ENCODE results near the gene ABCG1.
"Not testable (repeated sequence)": the region's sequence is repeated elsewhere in the genome, so short reads cannot be mapped to it uniquely, and the experiment has no call there.

ABCG1 gene

GRCh38 chr21:42291003-42291750, 72.2 kb downstream of the ABCG1 start:
- no peak for DNase-seq (ENCODE audit: low spot score)

GRCh38 chr21:42291751-42292562, 73.0 kb downstream of the ABCG1 start:
- no peak for DNase-seq (ENCODE audit: low spot score)

DNA sequence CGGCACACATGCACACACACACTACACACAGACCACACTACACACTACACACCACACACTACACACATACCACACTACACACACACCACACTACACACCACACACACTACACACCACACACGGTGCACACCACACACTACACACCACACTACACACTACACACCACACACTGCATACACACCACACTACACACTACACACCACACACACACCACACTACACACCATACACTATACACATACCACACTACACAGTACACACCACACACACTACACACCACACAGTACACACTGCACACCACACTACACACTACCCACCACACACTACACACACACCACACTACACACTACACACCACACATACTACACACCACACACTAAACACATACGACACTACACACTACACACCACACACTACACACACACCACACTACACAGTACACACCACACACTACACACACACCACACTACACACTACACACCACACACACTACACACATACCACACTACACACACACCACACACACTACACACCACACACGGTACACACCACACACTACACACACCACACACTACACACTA, 73.7 kb downstream of the ABCG1 start:
- not testable (repeated sequence) for DNase-seq (ENCODE audit: low spot score)

DNA sequence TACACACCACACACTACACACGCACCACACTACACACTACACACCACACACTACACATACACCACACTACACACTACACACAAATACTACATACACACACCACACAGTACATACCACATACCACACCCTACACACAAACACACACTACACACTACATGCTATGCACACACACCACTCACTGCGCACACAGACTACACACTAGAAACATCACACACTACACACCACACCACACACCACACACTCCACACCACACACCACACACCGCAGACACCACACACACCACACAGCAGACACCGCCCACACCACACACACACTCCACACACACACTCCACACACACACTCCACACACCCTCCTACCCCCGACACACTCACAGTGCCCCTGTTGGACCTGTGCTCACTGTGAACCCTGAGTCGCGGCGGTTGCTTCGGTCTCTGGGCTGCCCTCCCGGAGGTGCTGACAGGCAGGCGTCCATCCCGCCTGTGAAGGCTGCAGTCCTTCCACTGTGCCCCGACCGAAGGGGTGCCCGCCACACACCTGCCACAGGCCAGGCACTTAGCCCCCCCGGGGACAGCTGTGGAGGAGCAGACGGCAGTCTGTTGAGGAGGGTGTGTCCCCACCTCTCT, 74.8 kb downstream of the ABCG1 start:
- no peak for DNase-seq (ENCODE audit: low spot score)

DNA sequence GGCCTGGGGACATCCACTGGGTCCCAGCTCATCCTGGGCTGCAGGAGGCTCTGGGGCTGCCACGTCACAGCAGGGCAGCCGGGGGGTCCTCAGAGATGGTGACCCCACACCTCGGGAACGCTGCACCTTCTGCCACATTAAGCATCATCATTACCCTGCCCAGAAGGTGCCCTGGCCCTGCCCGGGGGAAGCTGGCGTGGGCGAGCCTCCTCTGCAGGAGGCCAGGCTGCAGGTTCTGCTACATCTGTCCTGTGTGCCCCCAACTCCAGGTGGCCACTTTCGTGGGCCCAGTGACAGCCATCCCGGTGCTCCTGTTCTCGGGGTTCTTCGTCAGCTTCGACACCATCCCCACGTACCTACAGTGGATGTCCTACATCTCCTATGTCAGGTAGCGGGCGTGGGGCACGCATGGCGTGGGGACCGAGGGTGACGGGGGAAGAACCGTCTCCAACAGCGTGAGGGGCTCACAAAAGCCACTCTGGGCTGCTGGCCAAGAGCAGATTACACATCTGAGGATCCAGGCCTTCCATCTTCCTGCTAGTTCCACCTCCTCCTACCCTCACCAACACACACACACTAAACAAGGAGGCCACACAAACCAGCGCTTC, 75.4 kb downstream of the ABCG1 start:
- no peak for DNase-seq (ENCODE audit: low spot score)

- no peak for DNase-seq (ENCODE audit: low spot score)
These were observed 76.9 kb downstream of the ABCG1 start for GRCh38 chr21:42295845-42296244.

DNA sequence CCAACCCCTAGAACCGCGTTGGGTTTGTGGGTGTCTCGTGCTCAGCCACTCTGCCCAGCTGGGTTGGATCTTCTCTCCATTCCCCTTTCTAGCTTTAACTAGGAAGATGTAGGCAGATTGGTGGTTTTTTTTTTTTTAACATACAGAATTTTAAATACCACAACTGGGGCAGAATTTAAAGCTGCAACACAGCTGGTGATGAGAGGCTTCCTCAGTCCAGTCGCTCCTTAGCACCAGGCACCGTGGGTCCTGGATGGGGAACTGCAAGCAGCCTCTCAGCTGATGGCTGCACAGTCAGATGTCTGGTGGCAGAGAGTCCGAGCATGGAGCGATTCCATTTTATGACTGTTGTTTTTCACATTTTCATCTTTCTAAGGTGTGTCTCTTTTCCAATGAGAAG, 77.6 kb downstream of the ABCG1 start:
- DNase-seq (ENCODE audit: low spot score): no peak

- no peak for DNase-seq (ENCODE audit: low spot score)
These were observed 78.4 kb downstream of the ABCG1 start for GRCh38 chr21:42297377-42297776.

- DNase-seq (ENCODE audit: low spot score): no peak
These were observed 79.3 kb downstream of the ABCG1 start for GRCh38 chr21:42298237-42298636.

GRCh38 chr21:42298657-42299056, 79.7 kb downstream of the ABCG1 start:
- no peak for DNase-seq (ENCODE audit: low spot score)

GRCh38 chr21:42299324-42300044, 80.5 kb downstream of the ABCG1 start:
- DNase-seq (ENCODE audit: low spot score): no peak

GRCh38 chr21:42300045-42300583, 81.2 kb downstream of the ABCG1 start:
- DNase-seq (ENCODE audit: low spot score): no peak

GRCh38 chr21:42300956-42301355, 82.0 kb downstream of the ABCG1 start:
- DNase-seq (ENCODE audit: low spot score): no peak

GRCh38 chr21:42301371-42302075, 82.6 kb downstream of the ABCG1 start:
- no peak for DNase-seq (ENCODE audit: low spot score)

GRCh38 chr21:42302076-42302650, 83.2 kb downstream of the ABCG1 start:
- no peak for DNase-seq (ENCODE audit: low spot score)

DNA sequence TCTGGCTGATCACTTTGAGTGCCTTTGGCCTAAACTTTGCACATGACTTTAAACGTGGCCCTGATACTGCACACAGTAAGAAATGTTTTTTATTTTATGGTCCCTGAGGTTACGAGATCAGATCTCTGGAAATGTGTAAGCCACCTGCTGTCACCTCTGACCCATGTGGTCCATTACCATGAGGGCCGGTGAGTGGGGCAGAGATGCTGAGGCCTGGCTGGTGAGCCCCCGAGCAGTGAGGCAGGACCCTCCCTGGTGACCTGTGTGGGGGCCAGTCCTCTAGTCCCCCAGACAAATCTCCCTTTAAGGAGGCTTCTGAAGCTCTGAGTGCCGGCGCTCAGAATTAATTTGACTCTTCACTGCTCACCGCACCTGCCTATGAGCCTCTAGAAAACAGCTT, 83.9 kb downstream of the ABCG1 start:
- DNase-seq (ENCODE audit: low spot score): no peak

GRCh38 chr21:42303443-42303842, 84.5 kb downstream of the ABCG1 start:
- DNase-seq (ENCODE audit: low spot score): no peak

GRCh38 chr21:42304556-42305454, 85.9 kb downstream of the ABCG1 start:
- no peak for DNase-seq (ENCODE audit: low spot score)

- DNase-seq (ENCODE audit: low spot score): no peak
These were observed 86.8 kb downstream of the ABCG1 start for GRCh38 chr21:42305707-42306147.

All from CD4-positive, alpha-beta T cell treated with Interleukin-2 at 100 ng/mL for 4 hours (primary cell).